Naive thymus-derived CD4-positive, alpha-beta T cell (primary cell): ENCODE measurements around the gene ADRA2B. TPM values are rescaled to one million over a fixed set of nuclear protein-coding genes. Genes with fewer than 3 reads are reported as not detected.
"Not testable (repeated sequence)": the region's sequence is repeated elsewhere in the genome, so short reads cannot be mapped to it uniquely, and the experiment has no call there.

Source experiments
- ATAC-seq: fragments of 150-1000 bp; cut with Tn5 transposase; 2 replicates; pipeline ENCODE4 v1.10.0; 2021; ENCODE audit warnings: mild to moderate bottlenecking, moderate library complexity
- CTCF ChIA-PET: fragments of 350-600 bp; sonication (Branson Sonifier 250); formaldehyde crosslinking; loops from one replicate; lab custom pipeline; 2021; ENCODE audit warnings: antibody characterized with exemption; lab: Charles Lee
- POLR2A ChIA-PET: fragments of 350-600 bp; sonication (Branson Sonifier 250); formaldehyde crosslinking; loops from one replicate; lab custom pipeline; 2021; ENCODE audit warnings: antibody characterized with exemption, inconsistent platforms; lab: Charles Lee
- DNase-seq, 9 donors: peaks; one replicate each; pipeline versions ENCODE4 v3.0.0 to v3.0.0-alpha.2; 2020 to 2022; ENCODE audit warnings: mixed read lengths in 1 of 9
- H3K27ac ChIP-seq: one replicate; pipeline ENCODE4 v1.7.0; 2013; ENCODE audit warnings: mild to moderate bottlenecking, low read depth, low read length, moderate library complexity
- H3K27me3 ChIP-seq, 2 donors: one replicate each; pipeline ENCODE4 v1.7.0; 2013; ENCODE audit warnings: low read length in 2 of 2, mild to moderate bottlenecking in 2 of 2, moderate library complexity in 2 of 2; ENCODE audit not compliant: control insufficient read depth in 2 of 2, insufficient read depth in 2 of 2
- H3K36me3 ChIP-seq, 3 experiments: 1 replicate in 2 of 3; 2 replicates in 1 of 3; pipeline ENCODE4 v1.7.0; 2013; ENCODE audit warnings: low read length in 3 of 3, mild to moderate bottlenecking in 3 of 3, moderate library complexity in 1 of 3; ENCODE audit not compliant: insufficient read depth in 3 of 3, control insufficient read depth in 2 of 3
- H3K4me1 ChIP-seq, 2 donors: one replicate each; pipeline ENCODE4 v1.7.0; 2013; ENCODE audit warnings: low read length in 2 of 2, mild to moderate bottlenecking in 2 of 2, moderate library complexity in 1 of 2; ENCODE audit not compliant: control insufficient read depth in 2 of 2, insufficient read depth in 2 of 2
- H3K4me3 ChIP-seq: 2 replicates; pipeline ENCODE4 v1.7.0; 2013; ENCODE audit warnings: mild to moderate bottlenecking, low read length
- H3K9me3 ChIP-seq, 3 experiments: 1 replicate in 2 of 3; 2 replicates in 1 of 3; pipeline ENCODE4 v1.7.0; 2013; ENCODE audit warnings: low read length in 3 of 3; ENCODE audit not compliant: control insufficient read depth in 2 of 3
- H3K27ac Mint-ChIP-seq, 9 donors: one replicate each; pipeline ENCODE4 v1.8.0; 2020 to 2022; ENCODE audit warnings: mixed read lengths in 9 of 9, mild to moderate bottlenecking in 8 of 9, moderate library complexity in 5 of 9, inconsistent platforms in 2 of 9
- H3K27me3 Mint-ChIP-seq, 5 donors: one replicate each; pipeline ENCODE4 v1.8.0; 2021 to 2022; ENCODE audit warnings: mixed read lengths in 5 of 5, mild to moderate bottlenecking in 1 of 5
- H3K36me3 Mint-ChIP-seq, 5 donors: one replicate each; pipeline ENCODE4 v1.8.0; 2020 to 2022; ENCODE audit warnings: mixed read lengths in 5 of 5, mild to moderate bottlenecking in 3 of 5, inconsistent platforms in 1 of 5
- H3K4me1 Mint-ChIP-seq, 7 donors: one replicate each; pipeline ENCODE4 v1.8.0; 2020 to 2022; ENCODE audit warnings: mixed read lengths in 7 of 7, mild to moderate bottlenecking in 3 of 7, inconsistent platforms in 1 of 7
- H3K4me3 Mint-ChIP-seq, 10 donors: one replicate each; pipeline ENCODE4 v1.8.0; 2020 to 2022; ENCODE audit warnings: mild to moderate bottlenecking in 10 of 10, mixed read lengths in 10 of 10, moderate library complexity in 6 of 10, inconsistent platforms in 2 of 10
- H3K9me3 Mint-ChIP-seq, 11 donors: one replicate each; pipeline ENCODE4 v1.8.0; 2020 to 2022; ENCODE audit warnings: mixed read lengths in 11 of 11, mild to moderate bottlenecking in 4 of 11, inconsistent platforms in 1 of 11, moderate library complexity in 1 of 11
- intact Hi-C, 2 donors: fragments of 100-400 bp; cut with micrococcal nuclease; formaldehyde crosslinking; loops; one replicate each; pipeline ENCODE4 v1.15.1; 2023
- polyA plus RNA-seq, 2 donors: library from polyadenylated mRNA; unstranded; fragments of 300-500 nt; fragmentation: Illumina TruSeq; gene quantifications; one replicate each; pipeline ENCODE4 v1.2.3, GENCODE V29; 2021
- total RNA-seq, 6 experiments: library from RNA in 5 of 6; stranded (reverse) in 5 of 6; gene quantifications; 1 replicate in 5 of 6; 2 replicates in 1 of 6; pipeline ENCODE4 v1.2.3 and lab custom pipeline; 2021 to 2026

ADRA2B gene
- total and polyA plus RNA-seq, 7 experiments from 2014 or later, result 0.15 to 0.93 (median 0.76) TPM; not detected in 4

DNA sequence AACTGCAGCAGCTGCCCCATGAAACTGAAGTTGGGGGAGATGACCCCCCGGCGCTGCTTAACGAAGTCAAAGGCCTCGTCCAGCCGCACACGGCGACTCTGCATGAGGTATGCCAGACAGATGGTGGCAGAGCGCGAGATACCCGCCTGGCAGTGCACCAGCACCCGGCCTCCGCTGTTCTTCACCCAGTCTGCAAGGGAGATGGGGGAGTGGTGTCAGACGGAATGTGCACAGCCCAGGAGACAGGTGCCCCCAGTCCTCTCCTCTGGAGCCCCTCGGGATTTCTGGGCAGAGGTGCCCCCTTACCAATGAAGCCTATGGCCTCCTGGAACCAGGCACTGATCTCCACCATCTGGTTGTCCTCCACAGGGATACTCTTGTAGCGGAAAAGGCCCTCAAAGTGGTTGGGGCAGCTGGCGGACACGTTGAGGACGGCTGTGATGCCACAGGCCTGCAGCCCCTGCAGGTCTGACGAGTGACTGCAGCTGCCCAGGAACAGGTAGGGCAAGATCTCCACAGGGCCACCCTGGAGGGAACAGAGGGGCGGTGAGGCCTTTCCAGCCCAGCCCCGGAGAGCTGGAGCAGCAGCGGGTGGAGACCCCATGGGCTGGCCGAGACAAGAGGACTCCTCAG is 27.6 kb upstream of the ADRA2B start:
- no peaks in the 10 kb centered on the region for H3K27me3 ChIP-seq
- peaks cover 46 to 49% of the 10 kb centered on the region in 2 donors for H3K4me1 ChIP-seq
- intact Hi-C loops, result loop anchor here (1.0 to 2.0 kb wide), 3 partner anchors 27 to 161 kb away; partner anchors contain the start of genes ADRA2B (in 1 of the 2) and SNRNP200 (in 1 of the 2)
- H3K4me3 ChIP-seq, result peak overlapping the region; percentile 69
- H3K9me3 ChIP-seq, result no peaks in the 10 kb centered on the region
- Mint-ChIP-seq H3K27me3 (no peaks in the 10 kb centered on the region), H3K4me3 (peak overlapping the region; percentile 90 to 98 (median 95)), H3K27ac (peak overlapping the region; percentile 78 to 100 (median 96)), H3K36me3 (peaks cover 0 to 11% (median 0%) of the 10 kb centered on the region in 5 donors), H3K4me1 (peaks cover 35 to 63% (median 58%) of the 10 kb centered on the region in 7 donors), H3K9me3 (peaks cover 0 to 10% (median 0%) of the 10 kb centered on the region in 11 donors)
- CTCF ChIA-PET, result interaction anchor here (1.8 to 15.4 kb wide), 4 partner anchors 20 to 151 kb away, joined by 4 to 401 read pairs (median 9); no protein-coding TSS in a partner anchor
- DNase-seq (peak in 8 of 9 donors; percentile 45 to 69 (median 59)), ATAC-seq (no peak)
- POLR2A ChIA-PET, result interaction anchor here (1.2 to 11.9 kb wide), 5 partner anchors 14 to 395 kb away, joined by 3 to 106 read pairs (median 60); partner anchors contain the start of gene CIAO1
- H3K27ac ChIP-seq, result peak overlapping the region; percentile 99
- peaks cover 0 to 14% (median 0%) of the 10 kb centered on the region in 3 experiments for H3K36me3 ChIP-seq

DNA sequence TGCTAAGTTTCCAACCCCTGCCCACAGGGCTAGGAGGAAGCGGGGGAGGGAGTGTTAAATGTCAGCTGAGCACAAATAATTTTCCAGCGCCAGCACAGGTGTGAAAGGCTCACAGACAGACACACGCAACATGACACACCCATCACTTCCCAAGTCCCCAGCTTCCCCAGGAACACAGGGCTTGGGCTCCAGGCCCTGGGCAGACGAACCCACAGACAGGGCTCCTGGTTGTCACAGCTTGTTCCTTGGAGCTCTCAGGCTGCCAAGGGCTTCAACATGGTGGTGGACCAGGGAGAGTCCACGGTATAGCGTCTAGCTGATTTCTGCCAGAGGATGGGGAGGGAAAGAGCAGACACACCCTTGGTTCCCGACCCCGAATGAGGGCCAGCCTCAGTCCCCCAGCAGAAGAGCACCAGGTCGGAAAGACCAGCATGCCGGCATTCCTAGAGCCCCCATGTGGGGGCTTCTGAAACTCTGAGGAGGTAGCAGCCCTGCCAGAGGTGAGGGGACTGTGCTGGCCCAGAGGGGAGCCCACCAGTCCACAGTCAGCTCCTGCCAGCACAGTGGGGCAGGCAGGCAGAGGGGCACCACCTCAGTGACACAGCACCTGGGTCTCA is 27.0 kb upstream of the ADRA2B start:
- H3K4me3 Mint-ChIP-seq, result peak overlapping the region; percentile 90 to 98 (median 95)
- H3K27ac Mint-ChIP-seq, result peak overlapping the region; percentile 58 to 100 (median 96)
- Histone ChIP-seq H3K27ac (peak overlapping the region; percentile 99), H3K4me1 (peaks cover 42 to 48% of the 10 kb centered on the region in 2 donors), H3K27me3 (no peaks in the 10 kb centered on the region), H3K9me3 (no peaks in the 10 kb centered on the region), H3K36me3 (peaks cover 0 to 14% (median 0%) of the 10 kb centered on the region in 3 experiments), H3K4me3 (peak overlapping the region; percentile 69)
- ChIA-PET POLR2A (interaction anchor here (0.6 to 11.9 kb wide), 7 partner anchors 15 to 123 kb away, joined by 3 to 106 read pairs (median 17); partner anchors contain the start of gene CIAO1), CTCF (interaction anchor here (1.8 to 15.4 kb wide), 4 partner anchors 21 to 151 kb away, joined by 4 to 401 read pairs (median 9); no protein-coding TSS in a partner anchor)
- ATAC-seq (no peak), DNase-seq (peak in 3 of 9 donors; percentile 20 to 39 (median 24))
- intact Hi-C loops, result no loop called here
- H3K36me3 Mint-ChIP-seq, result peaks cover 0 to 11% (median 0%) of the 10 kb centered on the region in 5 donors
- H3K9me3 Mint-ChIP-seq, result peaks cover 0 to 8% (median 0%) of the 10 kb centered on the region in 11 donors
- H3K4me1 Mint-ChIP-seq, result peaks cover 32 to 57% (median 52%) of the 10 kb centered on the region in 7 donors
- H3K27me3 Mint-ChIP-seq, result no peaks in the 10 kb centered on the region

DNA sequence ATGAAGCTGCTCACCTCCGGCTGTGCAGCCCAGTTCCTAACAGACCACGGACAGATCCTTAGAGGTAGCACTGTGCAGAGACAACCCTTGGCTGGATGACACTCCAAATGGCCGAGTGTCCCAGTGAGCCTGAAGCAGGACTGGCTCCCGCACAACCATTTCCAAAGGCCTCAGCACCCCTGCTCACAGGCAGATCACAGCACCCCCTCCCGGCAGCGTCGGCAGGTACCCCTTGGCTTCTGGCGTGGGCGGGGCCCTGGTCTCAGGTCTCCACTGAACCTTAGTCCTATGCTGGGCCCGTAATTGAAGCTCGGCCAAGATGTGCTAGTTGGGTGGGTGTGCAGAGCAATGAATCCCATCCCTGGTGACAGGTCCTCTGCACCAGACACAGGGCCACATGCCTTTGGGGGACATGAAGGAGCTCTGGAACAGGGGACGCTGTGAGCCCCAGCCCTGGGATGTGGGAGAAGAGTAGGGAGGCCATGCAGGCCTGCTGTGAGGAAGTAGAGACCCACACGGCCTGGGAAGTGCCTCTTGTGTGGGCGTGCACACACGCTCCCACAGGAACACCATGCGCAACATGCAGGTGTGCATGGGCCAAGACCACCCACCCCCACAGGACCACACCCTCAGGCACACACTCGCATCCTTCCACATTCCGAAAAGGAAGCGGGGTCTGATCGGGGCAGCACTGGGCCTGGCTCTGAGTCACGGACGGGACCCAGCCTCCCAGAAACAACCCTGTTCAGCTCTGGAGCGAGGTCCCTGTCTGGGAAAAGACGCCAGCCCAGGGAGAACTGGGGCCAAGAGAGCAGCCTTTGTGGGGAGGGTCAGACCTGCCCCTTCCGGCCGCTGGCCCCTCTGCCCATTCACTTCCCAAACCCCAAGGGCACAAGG is 26.1 kb upstream of the ADRA2B start:
- H3K9me3 Mint-ChIP-seq, result peaks cover 0 to 5% (median 0%) of the 10 kb centered on the region in 11 donors
- Histone ChIP-seq H3K36me3 (peaks cover 0 to 14% (median 0%) of the 10 kb centered on the region in 3 experiments), H3K4me1 (peaks cover 40 to 41% of the 10 kb centered on the region in 2 donors), H3K9me3 (no peaks in the 10 kb centered on the region), H3K4me3 (peak overlapping the region; percentile 69), H3K27ac (peak overlapping the region; percentile 99), H3K27me3 (no peaks in the 10 kb centered on the region)
- ATAC-seq (no peak), DNase-seq (peak in 7 of 9 donors; percentile 30 to 66 (median 41))
- H3K27ac Mint-ChIP-seq, result peak overlapping the region; percentile 69 to 100 (median 91)
- peaks cover 0 to 11% (median 0%) of the 10 kb centered on the region in 5 donors for H3K36me3 Mint-ChIP-seq
- intact Hi-C loops, result no loop called here
- CTCF ChIA-PET, result interaction anchor here (1.8 to 15.4 kb wide), 5 partner anchors 8 to 150 kb away, joined by 4 to 401 read pairs (median 9); no protein-coding TSS in a partner anchor
- POLR2A ChIA-PET, result interaction anchor here (0.6 to 11.9 kb wide), 7 partner anchors 9 to 124 kb away, joined by 3 to 106 read pairs (median 4); partner anchors contain the start of gene CIAO1
- peak overlapping the region; percentile 45 to 98 (median 93) for H3K4me3 Mint-ChIP-seq
- H3K4me1 Mint-ChIP-seq, result peaks cover 23 to 52% (median 43%) of the 10 kb centered on the region in 7 donors
- H3K27me3 Mint-ChIP-seq, result no peaks in the 10 kb centered on the region

DNA sequence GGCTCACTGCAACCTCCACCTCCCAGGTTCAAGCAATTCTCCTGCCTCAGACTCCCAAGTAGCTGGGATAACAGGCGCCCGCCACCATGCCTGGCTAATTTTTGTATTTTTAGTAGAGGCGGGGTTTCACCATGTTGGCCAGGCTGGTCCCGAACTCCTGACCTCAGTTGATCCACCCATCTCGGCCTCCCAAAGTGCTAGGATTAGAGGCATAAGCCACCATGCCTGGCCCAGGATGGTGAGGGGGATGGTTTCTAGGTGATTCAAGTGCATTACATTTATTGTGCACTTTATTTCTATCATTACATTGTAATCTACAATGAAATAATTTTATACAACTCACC is 25.2 kb upstream of the ADRA2B start:
- H3K9me3 ChIP-seq, ATAC-seq, H3K27me3 ChIP-seq, H3K9me3 Mint-ChIP-seq, H3K27ac ChIP-seq, H3K4me3 ChIP-seq, H3K27me3 Mint-ChIP-seq, intact Hi-C loops: not testable (repeated sequence)
- CTCF ChIA-PET, result interaction anchor here (0.5 to 15.4 kb wide), 6 partner anchors 9 to 69 kb away, joined by 3 to 401 read pairs (median 8); no protein-coding TSS in a partner anchor
- H3K36me3 ChIP-seq, result peaks cover 0 to 14% (median 0%) of the 10 kb centered on the region in 3 experiments
- H3K4me1 ChIP-seq, result peaks cover 31 to 32% of the 10 kb centered on the region in 2 donors
- peak overlapping the region in 7 of 10 donors; percentile 37 to 98 (median 94) for H3K4me3 Mint-ChIP-seq
- peak in 1 of 9 donors; percentile 7 for DNase-seq
- POLR2A ChIA-PET, result interaction anchor here (0.8 to 11.9 kb wide), 5 partner anchors 9 to 32 kb away, joined by 3 to 106 read pairs (median 17); no protein-coding TSS in a partner anchor
- peaks cover 0 to 11% (median 0%) of the 10 kb centered on the region in 5 donors for H3K36me3 Mint-ChIP-seq
- H3K4me1 Mint-ChIP-seq, result peaks cover 16 to 44% (median 35%) of the 10 kb centered on the region in 7 donors
- H3K27ac Mint-ChIP-seq, result peak overlapping the region in 8 of 9 donors; percentile 72 to 100 (median 87)

DNA sequence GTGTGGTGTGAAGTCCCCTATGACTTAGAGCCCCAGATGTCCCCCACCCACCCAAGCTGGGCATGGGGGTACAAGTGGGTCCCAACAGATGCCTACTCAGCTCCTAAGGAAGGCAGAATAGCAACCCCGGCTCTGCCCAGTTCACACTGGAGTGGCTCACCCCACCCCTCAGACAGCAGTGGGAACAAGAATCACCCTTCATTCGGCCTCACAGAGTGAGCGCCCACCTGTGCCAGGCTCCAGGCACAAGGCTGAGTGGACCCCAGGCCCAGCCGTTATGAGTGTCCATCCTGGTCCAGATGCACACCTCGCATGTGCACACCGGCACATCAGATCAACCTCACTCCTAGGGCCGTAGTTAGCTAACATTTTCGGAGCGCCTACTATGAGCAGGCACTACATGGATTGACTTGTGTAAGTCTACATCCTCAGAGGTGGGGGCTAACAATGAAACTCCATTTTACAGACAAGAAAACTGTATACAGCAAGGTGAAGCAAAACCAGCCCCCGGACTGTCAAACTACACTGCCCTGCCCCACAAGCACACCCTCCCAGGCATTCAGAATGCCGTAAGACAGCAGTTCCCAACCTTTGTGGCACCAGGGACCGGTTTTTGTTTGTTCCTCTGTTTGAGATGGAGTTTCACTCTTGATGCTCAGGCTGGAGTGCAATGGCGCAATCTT is 24.7 kb upstream of the ADRA2B start:
- POLR2A ChIA-PET, result interaction anchor here (0.6 to 11.9 kb wide), 7 partner anchors 10 to 1005 kb away, joined by 3 to 106 read pairs (median 4); no protein-coding TSS in a partner anchor
- Mint-ChIP-seq H3K27ac (peak overlapping the region in 5 of 9 donors; percentile 14 to 100 (median 98)), H3K9me3 (no peaks in the 10 kb centered on the region), H3K4me1 (peaks cover 16 to 39% (median 30%) of the 10 kb centered on the region in 7 donors), H3K4me3 (no peak overlapping the region), H3K36me3 (peaks cover 0 to 11% (median 0%) of the 10 kb centered on the region in 5 donors), H3K27me3 (no peaks in the 10 kb centered on the region)
- intact Hi-C loops, result no loop called here
- Histone ChIP-seq H3K9me3 (no peaks in the 10 kb centered on the region), H3K27me3 (no peaks in the 10 kb centered on the region), H3K27ac (no peak overlapping the region), H3K36me3 (peaks cover 0 to 14% (median 0%) of the 10 kb centered on the region in 3 experiments), H3K4me1 (peaks cover 27 to 30% of the 10 kb centered on the region in 2 donors), H3K4me3 (no peak overlapping the region)
- ATAC-seq, result no peak
- CTCF ChIA-PET, result interaction anchor here (0.5 to 15.4 kb wide), 5 partner anchors 9 to 70 kb away, joined by 3 to 401 read pairs (median 9); no protein-coding TSS in a partner anchor
- DNase-seq, result peak in 1 of 9 donors; percentile 8
